Measurements from ENCODE around the gene MATCAP1. TPM values are rescaled to one million over a fixed set of nuclear protein-coding genes. Genes with fewer than 3 reads are reported as not detected.

Gene MATCAP1
- total and polyA plus RNA-seq, 2 of the 13 experiments (the other 11 are each of a cell fraction or from before 2014, with no cell fraction given) = 11.2 to 24.5 TPM

DNA sequence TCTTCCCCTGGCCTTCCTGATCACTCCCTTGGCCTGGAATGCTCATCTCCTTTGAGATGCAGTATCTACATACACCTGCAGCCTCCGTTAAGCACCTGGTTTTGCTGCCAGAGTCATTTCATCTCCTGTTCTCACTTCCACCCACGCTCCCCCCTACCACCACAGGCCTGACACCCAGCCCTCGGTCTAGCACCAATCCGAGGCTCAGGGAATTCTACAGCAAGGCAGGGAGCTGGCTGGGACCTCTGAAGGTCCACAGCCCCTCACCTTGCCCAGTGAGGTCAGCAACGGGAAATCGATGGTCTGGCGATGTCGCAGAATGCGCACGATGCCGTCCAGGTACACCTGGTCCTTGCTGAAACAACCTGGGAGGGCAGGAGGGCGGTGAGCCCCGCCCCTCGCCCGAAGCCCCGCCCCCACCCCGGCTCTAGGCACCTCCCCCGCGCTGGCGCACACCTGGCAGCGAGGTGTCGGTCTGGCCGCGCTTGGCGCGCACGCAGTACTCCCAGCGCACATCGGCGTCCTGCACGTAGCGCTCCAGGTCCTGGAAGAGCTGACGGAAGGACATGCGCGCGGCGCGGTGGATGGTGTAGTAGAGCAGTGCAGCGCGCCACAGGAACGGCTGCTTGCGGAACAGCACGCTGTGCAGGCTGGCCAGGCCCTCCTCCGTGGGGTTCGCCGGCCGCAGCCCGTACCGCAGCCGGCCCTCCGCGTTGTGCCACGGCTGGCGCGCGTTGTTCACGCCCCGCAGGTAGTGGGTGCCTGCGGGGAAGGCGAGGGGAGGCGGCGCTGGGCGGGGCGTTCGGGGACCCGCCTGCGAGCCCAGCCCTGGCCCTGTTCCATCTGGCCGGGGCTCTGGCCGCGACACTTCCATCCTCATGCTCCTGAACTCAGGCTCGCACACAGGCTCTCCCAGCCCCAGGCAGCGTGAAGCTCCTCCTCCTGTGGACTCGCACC is 5.7 kb downstream of the MATCAP1 start (continued):
- TF ChIP-seq KDM5A (IDR thresholded peaks at IDR 0.05; ENCODE audit: borderline replicate concordance, low read length) = no peak
- TF ChIP-seq, protein P1, sequence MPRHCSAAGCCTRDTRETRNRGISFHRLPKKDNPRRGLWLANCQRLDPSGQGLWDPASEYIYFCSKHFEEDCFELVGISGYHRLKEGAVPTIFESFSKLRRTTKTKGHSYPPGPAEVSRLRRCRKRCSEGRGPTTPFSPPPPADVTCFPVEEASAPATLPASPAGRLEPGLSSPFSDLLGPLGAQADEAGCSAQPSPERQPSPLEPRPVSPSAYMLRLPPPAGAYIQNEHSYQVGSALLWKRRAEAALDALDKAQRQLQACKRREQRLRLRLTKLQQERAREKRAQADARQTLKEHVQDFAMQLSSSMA (CRISPR knock-in tag; IDR thresholded peaks at IDR 0.05) = no peak; the same call in 1 of the 2 replicates
- TF ChIP-seq ZEB1 (IDR thresholded peaks at IDR 0.05; ENCODE audit: insufficient replicate concordance, low read depth) = peak; percentile 90
- TF ChIP-seq CCDC6 (CRISPR knock-in tag; IDR thresholded peaks at IDR 0.05) = no peak

DNA sequence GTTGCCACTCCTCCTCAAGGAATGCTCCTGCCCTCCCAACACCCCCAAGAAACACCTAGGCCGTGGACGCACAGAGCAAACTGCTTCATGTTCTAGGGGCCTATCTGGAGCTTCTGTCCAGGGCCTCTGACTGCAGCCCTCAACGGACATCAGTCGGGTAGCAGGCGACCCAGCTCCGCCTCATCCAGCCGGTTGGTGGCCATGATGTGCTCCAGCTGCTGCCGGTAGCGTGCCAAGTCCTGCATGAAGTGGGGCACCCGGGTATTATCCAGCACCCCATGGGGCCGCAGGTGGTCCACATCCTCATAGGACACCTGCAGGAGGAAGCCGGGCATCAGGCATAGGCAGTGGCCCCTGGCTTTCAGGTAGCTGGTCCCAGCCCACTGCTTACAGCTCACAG is 7.1 kb downstream of the MATCAP1 start:
- Histone ChIP-seq H2AFZ (ENCODE audit: low read length) (no peak overlapping the region), H3K79me2 (ENCODE audit: insufficient read depth, low read length) (no peaks in the 10 kb centered on the region), H4K20me1 (ENCODE audit: insufficient read depth, low read length) (no peaks in the 10 kb centered on the region; the same call in 1 of the 2 replicates), H3K4me2 (ENCODE audit: low read depth, low read length) (no peak overlapping the region), H3K36me3 (replicated peaks in 1 of 2; ENCODE audit: control insufficient read depth in 1 of 2, insufficient read depth in 2 of 2, low read length in 2 of 2) (no peaks in the 10 kb centered on the region; a peak in 1 of 5 replicates), H3K27ac (ENCODE audit: extremely low read length, insufficient read depth, low read length) (no peak overlapping the region), H3K9ac (ENCODE audit: insufficient read depth, low read depth, low read length) (no peak overlapping the region), H3K27me3 (ENCODE audit: control insufficient read depth in 1 of 2, insufficient read depth in 2 of 2, low read length in 2 of 2) (no peaks in the 10 kb centered on the region), H3K4me1 (ENCODE audit: insufficient read depth, low read length) (peaks cover 47% of the 10 kb centered on the region), H3K9me3 (ENCODE audit: low read length) (no peaks in the 10 kb centered on the region), H3K4me3 (replicated peaks in 1 of 3; ENCODE audit: insufficient read depth in 1 of 3, low read depth in 2 of 3, low read length in 3 of 3) (no peak overlapping the region)
- no peak for DNase-seq (ENCODE audit: low spot score)
- CTCF ChIA-PET (ENCODE audit: low intra/inter-chr PET ratio, low total read pairs) = no interaction called here
- in situ Hi-C loops (cut with HindIII; ENCODE audit: extremely low pct_ligation_motif_present, low pct_unique_long_range_greater_than_20kb) (no loop called here), intact Hi-C loops (cut with micrococcal nuclease; ENCODE audit: unreplicated experiment) (no loop called here)
- FAIRE-seq = no peak
- no TSS peak for BruUV-seq (replicated peaks)
- POLR2A ChIA-PET = interaction anchor here (2.0 kb wide), 1 partner anchor 16 kb away, joined by 11 read pairs; no protein-coding TSS in a partner anchor
- no peak for ATAC-seq
- TF ChIP-seq ZNF703 (CRISPR knock-in tag; IDR thresholded peaks at IDR 0.05; ENCODE audit: borderline replicate concordance) = no peak
- peak; percentile 42 for TF ChIP-seq AGO2 (optimal IDR thresholded peaks at IDR 0.05; ENCODE audit: low read depth, low read length)
- 87% methylated on average over 12 of the region's 12 CpGs for WGBS (ENCODE audit: low lambda C conversion rate)

All from HepG2 (cell line).